GM19397 (cell line): Measurements from ENCODE around the gene WWOX.

Experiments
- ATAC-seq: cut with Tn5 transposase; IDR thresholded peaks from one replicate; pipeline ENCODE4 v1.9.1; 2021; ENCODE audit warnings: mild to moderate bottlenecking, moderate library complexity; ENCODE audit not compliant: unreplicated experiment

WWOX gene

DNA sequence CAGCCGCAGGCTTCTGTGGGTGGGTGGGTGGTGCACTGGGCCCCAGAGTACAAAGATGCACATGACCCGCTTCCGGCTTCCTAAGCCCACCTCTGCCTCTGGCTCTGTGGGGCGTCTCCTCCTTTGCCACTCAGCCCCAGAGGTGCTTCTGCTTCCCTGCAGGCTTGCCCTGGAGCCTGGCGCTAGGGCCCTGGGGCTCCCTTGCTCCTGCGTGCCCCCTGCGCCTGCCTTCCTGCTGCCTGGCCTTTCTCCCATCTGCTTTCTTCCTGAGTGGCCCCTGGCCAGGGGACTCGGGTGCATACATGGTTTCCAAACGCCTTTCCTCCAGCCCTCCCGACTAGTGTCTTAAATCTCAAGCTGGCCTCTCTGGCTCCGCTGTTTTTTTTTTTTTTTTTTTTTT, 3.4 kb downstream of the WWOX start:
- ATAC-seq = no peak

- no peak for ATAC-seq
Observed at GRCh38 chr16:78105517-78105916, 6.1 kb downstream of the WWOX start.

DNA sequence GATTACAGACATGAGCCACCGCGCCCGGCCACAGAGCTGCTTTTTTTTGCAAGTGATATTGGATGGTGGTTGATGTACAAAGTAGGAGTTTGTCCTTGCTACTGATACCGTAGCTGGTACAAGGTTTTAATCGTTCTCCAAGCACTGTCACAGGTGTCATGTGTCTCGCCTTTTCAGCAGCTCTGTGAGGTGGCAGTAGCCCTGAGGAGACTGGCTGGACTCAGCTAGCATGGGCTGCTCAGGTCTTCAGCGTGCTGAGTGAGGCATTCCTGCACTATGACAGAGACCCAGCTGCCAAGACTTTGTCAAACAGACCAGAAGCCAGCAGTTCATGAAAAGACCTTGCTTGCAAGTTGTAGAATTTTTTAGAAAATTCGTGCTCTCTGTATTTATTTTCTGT, 7.2 kb downstream of the WWOX start:
- ATAC-seq = no peak

DNA sequence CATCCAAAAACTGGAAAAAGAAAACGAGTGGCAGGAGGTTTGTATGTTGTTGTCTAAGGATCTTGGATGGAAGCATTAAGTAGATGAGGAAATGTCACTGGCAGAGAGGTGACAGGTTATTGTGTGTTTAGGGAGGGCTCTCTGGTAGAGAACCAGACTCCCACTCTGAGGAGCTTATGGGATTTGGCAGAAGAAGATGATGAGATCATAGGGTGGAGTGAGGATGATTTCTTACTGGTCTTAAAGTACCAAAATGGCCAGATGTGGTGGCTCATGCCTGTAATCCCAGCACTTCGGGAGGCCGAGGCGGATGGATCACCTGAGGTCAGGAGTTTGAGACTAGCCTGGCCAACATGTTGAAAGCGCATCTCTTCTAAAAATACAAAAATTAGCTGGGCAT, 9.0 kb downstream of the WWOX start:
- ATAC-seq = no peak

DNA sequence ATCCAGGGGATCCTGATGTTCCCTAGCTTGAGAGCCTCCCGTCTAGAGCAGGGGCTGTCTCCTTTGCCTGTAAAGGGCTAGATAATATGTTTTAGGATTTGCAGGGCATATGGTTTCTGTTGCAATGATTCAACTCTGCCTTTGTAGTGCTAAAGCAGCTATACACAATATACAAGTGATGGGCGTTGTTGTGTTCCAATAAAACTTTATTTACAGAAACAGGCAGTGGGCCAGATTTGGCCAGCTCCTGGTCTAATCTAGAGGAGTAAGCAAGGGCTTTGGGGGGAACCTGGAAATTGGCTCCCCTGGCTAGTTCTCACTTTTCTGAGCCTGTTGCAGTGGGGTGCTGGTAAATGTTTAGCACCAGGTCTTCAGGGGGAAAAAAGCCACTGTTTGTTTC, 13.8 kb downstream of the WWOX start:
- no peak for ATAC-seq

DNA sequence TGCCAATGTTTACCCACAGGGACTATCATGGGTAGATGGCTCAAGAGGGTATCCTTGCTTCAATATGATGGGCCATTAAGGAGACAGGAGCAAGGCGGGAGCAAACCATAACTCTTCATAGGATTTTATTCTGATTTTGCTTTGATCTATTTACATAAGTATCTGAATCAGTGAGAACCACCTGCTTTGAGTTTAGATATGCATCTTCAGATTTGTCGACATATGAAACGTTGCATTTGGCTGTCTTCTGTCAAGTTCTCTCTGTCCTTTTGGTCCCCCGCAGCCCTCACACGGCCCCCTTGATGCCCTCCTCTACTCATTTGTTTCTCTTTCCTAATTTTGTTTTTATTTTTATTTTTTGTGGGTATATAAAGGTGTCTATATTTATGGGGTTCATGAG, 16.2 kb downstream of the WWOX start:
- no peak for ATAC-seq

- ATAC-seq = no peak
Observed at GRCh38 chr16:78116946-78117345, 17.5 kb downstream of the WWOX start.

- ATAC-seq = no peak
Observed at GRCh38 chr16:78117391-78117790, 17.9 kb downstream of the WWOX start.

- no peak for ATAC-seq
Observed at GRCh38 chr16:78118469-78119025, 19.1 kb downstream of the WWOX start.

GRCh38 chr16:78122774-78123315, 23.4 kb downstream of the WWOX start:
- no peak for ATAC-seq

DNA sequence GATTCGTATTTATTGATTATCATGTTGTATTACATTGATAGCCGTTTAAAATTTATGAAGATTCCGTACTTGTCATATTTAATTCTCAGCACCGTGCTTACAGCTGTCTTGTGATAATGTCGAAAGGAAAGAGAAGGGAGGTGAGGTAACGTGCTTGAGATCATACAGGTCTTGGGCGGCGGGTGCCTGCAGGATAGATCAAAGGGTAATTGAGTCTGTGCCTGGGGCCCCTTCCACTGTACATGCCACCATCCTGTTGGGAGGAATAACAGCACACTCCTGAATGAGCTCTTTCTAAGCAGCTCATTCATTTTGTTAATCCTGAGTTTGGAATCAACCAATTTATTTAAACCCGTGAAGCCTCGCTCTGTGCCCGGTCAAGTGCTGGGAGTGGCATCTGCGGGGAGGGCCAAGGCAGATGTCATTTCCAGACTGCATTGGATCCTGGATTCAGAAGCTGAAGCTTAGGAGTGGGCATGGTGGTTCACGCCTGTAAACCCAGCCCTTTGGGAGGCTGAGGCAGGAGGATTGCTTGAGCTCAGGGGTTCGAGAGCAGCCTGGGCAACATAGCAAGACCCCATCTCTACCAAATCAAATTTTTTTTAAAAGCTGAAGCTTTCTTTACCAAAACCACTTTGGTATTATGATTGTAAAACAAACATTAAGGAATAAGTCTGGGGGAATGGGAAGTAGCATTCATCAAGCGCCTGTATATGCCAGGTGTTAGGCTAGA, 25.8 kb downstream of the WWOX start:
- ATAC-seq = no peak

GRCh38 chr16:78126662-78127061, 27.2 kb downstream of the WWOX start:
- no peak for ATAC-seq

DNA sequence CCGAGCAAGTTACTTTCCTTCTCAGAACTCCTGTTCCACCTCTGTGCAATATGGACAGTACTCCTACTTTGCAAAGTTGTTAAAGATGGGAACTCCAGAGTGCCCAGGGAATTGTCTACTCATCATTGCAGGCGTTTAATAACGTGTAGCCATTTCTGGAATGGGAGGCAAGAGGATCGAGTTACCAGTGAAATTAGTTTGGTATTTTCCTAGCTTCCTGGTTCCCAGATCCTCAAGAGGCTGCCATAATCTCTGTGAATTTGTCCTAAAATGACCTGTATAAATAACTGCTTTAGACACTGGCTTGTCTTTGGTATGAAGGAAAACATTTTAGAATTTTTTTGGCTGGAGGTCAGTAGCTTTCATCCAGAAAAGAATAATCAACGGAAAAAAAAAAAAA, 27.7 kb downstream of the WWOX start:
- no peak for ATAC-seq

GRCh38 chr16:78128913-78129312, 29.5 kb downstream of the WWOX start:
- ATAC-seq = no peak

GRCh38 chr16:78129349-78129748, 29.9 kb downstream of the WWOX start:
- no peak for ATAC-seq

DNA sequence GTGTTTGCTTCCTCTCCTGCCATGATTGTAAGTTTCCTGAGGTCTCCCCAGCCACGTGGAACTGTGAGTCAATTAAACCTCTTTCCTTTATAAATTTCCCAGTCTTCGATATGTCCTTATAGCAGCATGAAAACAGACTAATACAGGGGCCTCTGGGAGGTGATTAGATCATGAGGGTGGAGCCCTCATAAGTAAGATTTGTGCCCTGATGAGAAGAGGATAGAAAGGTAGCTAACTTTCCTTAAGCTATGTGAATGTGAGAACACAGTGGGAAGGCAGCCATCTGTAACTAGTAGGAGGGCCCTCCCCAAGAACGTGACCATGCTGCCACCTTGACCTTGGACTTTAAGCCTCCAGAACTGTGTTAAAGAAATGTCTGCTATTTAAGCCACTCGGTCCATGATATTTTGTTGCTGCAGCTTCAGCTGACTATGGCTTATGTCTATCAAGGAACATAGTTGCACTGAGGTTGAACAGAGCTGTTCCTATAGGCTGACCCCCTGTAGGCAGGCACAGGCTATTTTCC, 30.7 kb downstream of the WWOX start:
- no peak for ATAC-seq

GRCh38 chr16:78130950-78131349, 31.5 kb downstream of the WWOX start:
- ATAC-seq = no peak

GRCh38 chr16:78133919-78134318, 34.5 kb downstream of the WWOX start:
- ATAC-seq = no peak

DNA sequence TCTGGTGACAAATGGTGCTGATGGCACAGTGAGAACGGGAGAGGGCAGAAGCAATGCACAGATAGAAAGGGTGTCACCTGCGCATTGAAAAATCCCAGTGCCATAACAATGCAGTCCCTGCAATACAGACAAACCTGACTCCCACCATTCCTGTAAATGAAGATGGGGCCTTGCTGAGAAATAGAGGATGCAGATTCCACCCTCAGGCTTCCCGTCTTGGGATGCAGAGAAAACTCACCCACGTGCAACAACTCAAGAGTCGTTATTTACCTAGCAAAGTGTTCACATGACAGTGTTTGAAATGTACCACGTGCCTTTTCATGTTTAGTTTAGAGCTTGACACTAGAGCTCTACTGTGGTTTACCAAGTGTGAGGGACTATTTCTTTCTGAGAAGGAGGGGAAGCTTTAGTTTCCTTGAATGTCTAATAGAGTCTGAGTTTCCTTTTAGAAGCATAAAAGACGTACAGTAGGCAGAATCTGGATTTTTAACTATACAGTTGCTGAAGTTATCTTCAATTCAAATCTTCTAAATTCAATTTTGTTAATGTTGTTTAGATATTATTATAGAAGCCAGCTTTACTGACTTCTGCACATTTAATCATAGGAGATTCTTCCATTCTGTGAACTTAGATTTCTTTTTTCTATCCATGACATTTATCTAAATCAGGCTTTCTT, 35.6 kb downstream of the WWOX start:
- no peak for ATAC-seq

- ATAC-seq = no peak
Observed at GRCh38 chr16:78137179-78137578, 37.7 kb downstream of the WWOX start.

- peak; percentile 52 for ATAC-seq
Observed at GRCh38 chr16:78137782-78138616, 38.5 kb downstream of the WWOX start.
